HUES48 (cell line): Measurements from ENCODE around the gene THEM5.

Experiments used
- H3K27ac ChIP-seq: one replicate; pipeline ENCODE4 v1.7.0; 2013; ENCODE audit warnings: low read depth, low read length, inconsistent platforms
- H3K27me3 ChIP-seq: 2 replicates; pipeline ENCODE4 v1.6.1; 2013; ENCODE audit warnings: mild to moderate bottlenecking, low read length; ENCODE audit not compliant: control insufficient read depth, insufficient read depth
- H3K36me3 ChIP-seq: 2 replicates; pipeline ENCODE4 v1.6.1; 2013; ENCODE audit warnings: low read length; ENCODE audit not compliant: control insufficient read depth, insufficient read depth
- H3K4me1 ChIP-seq: 2 replicates; pipeline ENCODE4 v1.6.1; 2013; ENCODE audit warnings: mild to moderate bottlenecking, low read length; ENCODE audit not compliant: control insufficient read depth, insufficient read depth
- H3K4me3 ChIP-seq: 2 replicates; pipeline ENCODE4 v1.5.1; 2013; ENCODE audit warnings: mild to moderate bottlenecking, low read depth, low read length
- H3K9ac ChIP-seq: 2 replicates; pipeline ENCODE4 v1.6.1; 2013; ENCODE audit warnings: mild to moderate bottlenecking, low read depth, low read length, moderate library complexity
- H3K9me3 ChIP-seq: 2 replicates; pipeline ENCODE4 v1.6.1; 2013; ENCODE audit warnings: low read length; ENCODE audit not compliant: control insufficient read depth, insufficient read depth

THEM5 gene

GRCh38 chr1:151831256-151831591 is 22.3 kb downstream of the THEM5 start:
- no peak overlapping the region for H3K4me3 ChIP-seq
- H3K9ac ChIP-seq: no peak overlapping the region
- no peaks in the 10 kb centered on the region for H3K9me3 ChIP-seq
- peaks cover 20% of the 10 kb centered on the region for H3K4me1 ChIP-seq
- no peaks in the 10 kb centered on the region for H3K36me3 ChIP-seq
- no peak overlapping the region for H3K27ac ChIP-seq
- H3K27me3 ChIP-seq: no peaks in the 10 kb centered on the region

- H3K4me3 ChIP-seq: no peak overlapping the region
- H3K9ac ChIP-seq: no peak overlapping the region
- no peaks in the 10 kb centered on the region for H3K36me3 ChIP-seq
- no peaks in the 10 kb centered on the region for H3K9me3 ChIP-seq
- H3K4me1 ChIP-seq: peaks cover 29% of the 10 kb centered on the region
- no peaks in the 10 kb centered on the region for H3K27me3 ChIP-seq
- no peak overlapping the region for H3K27ac ChIP-seq
Observed at GRCh38 chr1:151830055-151830454, 23.5 kb downstream of the THEM5 start.

GRCh38 chr1:151829352-151830046 is 24.0 kb downstream of the THEM5 start:
- no peak overlapping the region for H3K27ac ChIP-seq

GRCh38 chr1:151828921-151829320 is 24.6 kb downstream of the THEM5 start:
- H3K9ac ChIP-seq: no peak overlapping the region
- H3K27ac ChIP-seq: no peak overlapping the region
- H3K27me3 ChIP-seq: no peaks in the 10 kb centered on the region
- peak overlapping the region; percentile 45 for H3K4me3 ChIP-seq
- no peaks in the 10 kb centered on the region for H3K36me3 ChIP-seq
- no peaks in the 10 kb centered on the region for H3K9me3 ChIP-seq
- peaks cover 29% of the 10 kb centered on the region for H3K4me1 ChIP-seq

More at GRCh38 chr1:151829352-151830046, 24.0 kb downstream of the THEM5 start:
- H3K9me3 ChIP-seq: no peaks in the 10 kb centered on the region
- H3K36me3 ChIP-seq: no peaks in the 10 kb centered on the region
- H3K9ac ChIP-seq: no peak overlapping the region
- H3K27me3 ChIP-seq: no peaks in the 10 kb centered on the region
- peaks cover 29% of the 10 kb centered on the region for H3K4me1 ChIP-seq
- peak overlapping the region; percentile 45 for H3K4me3 ChIP-seq

- Histone ChIP-seq H3K27ac (no peak overlapping the region), H3K4me1 (peaks cover 29% of the 10 kb centered on the region), H3K36me3 (no peaks in the 10 kb centered on the region), H3K9me3 (no peaks in the 10 kb centered on the region), H3K27me3 (no peaks in the 10 kb centered on the region), H3K9ac (no peak overlapping the region), H3K4me3 (no peak overlapping the region)
Observed at GRCh38 chr1:151827853-151828252, 25.7 kb downstream of the THEM5 start.

- peaks cover 30% of the 10 kb centered on the region for H3K4me1 ChIP-seq
- H3K27ac ChIP-seq: no peak overlapping the region
- no peak overlapping the region for H3K4me3 ChIP-seq
- H3K27me3 ChIP-seq: 0 out of 2 replicates have a peak, but pooled peaks cover 3% of the 10 kb centered on the region
- H3K9me3 ChIP-seq: no peaks in the 10 kb centered on the region
- no peaks in the 10 kb centered on the region for H3K36me3 ChIP-seq
- H3K9ac ChIP-seq: no peak overlapping the region
Observed at GRCh38 chr1:151825751-151826660, 27.5 kb downstream of the THEM5 start.

GRCh38 chr1:151825204-151825603 is 28.3 kb downstream of the THEM5 start:
- Histone ChIP-seq H3K9me3 (no peaks in the 10 kb centered on the region), H3K4me3 (no peak overlapping the region), H3K27me3 (0 out of 2 replicates have a peak, but pooled peaks cover 3% of the 10 kb centered on the region), H3K27ac (no peak overlapping the region), H3K36me3 (no peaks in the 10 kb centered on the region), H3K9ac (no peak overlapping the region), H3K4me1 (peaks cover 27% of the 10 kb centered on the region)

- H3K4me1 ChIP-seq: peaks cover 14% of the 10 kb centered on the region
- no peaks in the 10 kb centered on the region for H3K36me3 ChIP-seq
- H3K27ac ChIP-seq: no peak overlapping the region
- no peak overlapping the region for H3K9ac ChIP-seq
- 0 out of 2 replicates have a peak, but pooled peaks cover 3% of the 10 kb centered on the region for H3K27me3 ChIP-seq
- no peaks in the 10 kb centered on the region for H3K9me3 ChIP-seq
- H3K4me3 ChIP-seq: no peak overlapping the region
Observed at GRCh38 chr1:151823175-151823574, 30.3 kb downstream of the THEM5 start.

- 0 out of 2 replicates have a peak, but pooled peaks cover 3% of the 10 kb centered on the region for H3K27me3 ChIP-seq
- no peak overlapping the region for H3K27ac ChIP-seq
- peaks cover 14% of the 10 kb centered on the region for H3K4me1 ChIP-seq
- H3K9ac ChIP-seq: no peak overlapping the region
- no peak overlapping the region for H3K4me3 ChIP-seq
- no peaks in the 10 kb centered on the region for H3K9me3 ChIP-seq
- H3K36me3 ChIP-seq: no peaks in the 10 kb centered on the region
Observed at GRCh38 chr1:151822404-151822803, 31.1 kb downstream of the THEM5 start.

- Histone ChIP-seq H3K9ac (no peak overlapping the region), H3K27ac (no peak overlapping the region), H3K4me3 (no peak overlapping the region), H3K36me3 (no peaks in the 10 kb centered on the region), H3K9me3 (no peaks in the 10 kb centered on the region), H3K4me1 (peaks cover 9% of the 10 kb centered on the region; the same call in 1 of the 2 replicates), H3K27me3 (0 out of 2 replicates have a peak, but pooled peaks cover 3% of the 10 kb centered on the region)
Observed at GRCh38 chr1:151820940-151821339, 32.6 kb downstream of the THEM5 start.
